ENCODE measurements around the gene PRKAG3.

PRKAG3 gene

GRCh38 chr2:218813771-218814460 is 17.7 kb downstream of the PRKAG3 start:
- TF ChIP-seq, protein P1, sequence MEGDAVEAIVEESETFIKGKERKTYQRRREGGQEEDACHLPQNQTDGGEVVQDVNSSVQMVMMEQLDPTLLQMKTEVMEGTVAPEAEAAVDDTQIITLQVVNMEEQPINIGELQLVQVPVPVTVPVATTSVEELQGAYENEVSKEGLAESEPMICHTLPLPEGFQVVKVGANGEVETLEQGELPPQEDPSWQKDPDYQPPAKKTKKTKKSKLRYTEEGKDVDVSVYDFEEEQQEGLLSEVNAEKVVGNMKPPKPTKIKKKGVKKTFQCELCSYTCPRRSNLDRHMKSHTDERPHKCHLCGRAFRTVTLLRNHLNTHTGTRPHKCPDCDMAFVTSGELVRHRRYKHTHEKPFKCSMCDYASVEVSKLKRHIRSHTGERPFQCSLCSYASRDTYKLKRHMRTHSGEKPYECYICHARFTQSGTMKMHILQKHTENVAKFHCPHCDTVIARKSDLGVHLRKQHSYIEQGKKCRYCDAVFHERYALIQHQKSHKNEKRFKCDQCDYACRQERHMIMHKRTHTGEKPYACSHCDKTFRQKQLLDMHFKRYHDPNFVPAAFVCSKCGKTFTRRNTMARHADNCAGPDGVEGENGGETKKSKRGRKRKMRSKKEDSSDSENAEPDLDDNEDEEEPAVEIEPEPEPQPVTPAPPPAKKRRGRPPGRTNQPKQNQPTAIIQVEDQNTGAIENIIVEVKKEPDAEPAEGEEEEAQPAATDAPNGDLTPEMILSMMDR (IDR thresholded peaks at IDR 0.05; ENCODE audit: insufficient read depth, missing control alignments): no peak
- no peak for DNase-seq (ENCODE audit: insufficient read length, low spot score)
- no peak for FAIRE-seq

DNA sequence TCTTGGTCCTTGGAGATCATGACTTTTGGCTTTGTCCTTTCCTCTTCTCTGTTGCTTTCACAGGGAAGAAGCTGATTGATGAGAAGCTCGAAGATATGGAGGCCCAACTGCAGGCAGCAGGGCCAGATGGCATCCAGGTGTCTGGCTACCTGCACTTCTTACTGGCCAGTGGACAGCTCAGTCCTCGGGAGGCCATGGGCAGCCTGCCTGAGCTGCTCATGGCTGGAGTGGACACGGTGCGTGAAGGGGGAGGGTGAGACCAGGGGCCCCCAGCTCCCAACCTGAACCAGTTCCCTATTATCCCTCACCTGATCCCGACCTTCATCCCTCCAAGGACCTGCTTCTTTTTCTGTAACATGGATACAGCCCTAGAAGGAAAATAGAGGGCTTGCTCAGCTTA is 18.7 kb downstream of the PRKAG3 start:
- TF ChIP-seq, protein P1 (IDR thresholded peaks at IDR 0.05; ENCODE audit: insufficient read depth, missing control alignments): no peak
- FAIRE-seq (no peak), DNase-seq (ENCODE audit: insufficient read length, low spot score) (no peak)

GRCh38 chr2:218812096-218812815 is 19.3 kb downstream of the PRKAG3 start:
- no peak for DNase-seq (ENCODE audit: insufficient read length, low spot score)
- FAIRE-seq: no peak
- TF ChIP-seq, protein P1 (IDR thresholded peaks at IDR 0.05; ENCODE audit: insufficient read depth, missing control alignments): no peak

- FAIRE-seq (no peak), DNase-seq (ENCODE audit: insufficient read length, low spot score) (no peak)
- TF ChIP-seq, protein P1 (IDR thresholded peaks at IDR 0.05; ENCODE audit: insufficient read depth, missing control alignments): no peak
These were observed 20.2 kb downstream of the PRKAG3 start for GRCh38 chr2:218811382-218811781.

DNA sequence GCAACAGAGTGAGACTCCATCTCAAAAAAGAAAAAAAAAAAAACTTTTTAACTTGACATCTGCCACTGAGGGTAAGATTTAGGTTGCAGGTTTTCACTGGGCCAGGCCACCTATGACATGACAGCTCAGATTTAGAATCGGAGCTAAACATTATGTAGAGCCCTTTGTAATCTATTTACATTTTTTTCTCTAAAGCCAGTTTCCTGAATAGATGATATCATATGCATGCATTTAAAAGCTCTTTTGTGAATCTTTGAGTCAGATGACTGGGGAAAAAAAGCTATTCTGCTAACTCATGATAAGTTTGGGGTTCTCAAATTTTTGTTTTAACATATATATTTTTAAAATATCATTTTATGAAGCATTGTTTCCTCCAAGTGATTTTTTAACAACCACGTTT is 21.3 kb downstream of the PRKAG3 start:
- FAIRE-seq (no peak), DNase-seq (ENCODE audit: insufficient read length, low spot score) (no peak)
- TF ChIP-seq, protein P1 (IDR thresholded peaks at IDR 0.05; ENCODE audit: insufficient read depth, missing control alignments): no peak

DNA sequence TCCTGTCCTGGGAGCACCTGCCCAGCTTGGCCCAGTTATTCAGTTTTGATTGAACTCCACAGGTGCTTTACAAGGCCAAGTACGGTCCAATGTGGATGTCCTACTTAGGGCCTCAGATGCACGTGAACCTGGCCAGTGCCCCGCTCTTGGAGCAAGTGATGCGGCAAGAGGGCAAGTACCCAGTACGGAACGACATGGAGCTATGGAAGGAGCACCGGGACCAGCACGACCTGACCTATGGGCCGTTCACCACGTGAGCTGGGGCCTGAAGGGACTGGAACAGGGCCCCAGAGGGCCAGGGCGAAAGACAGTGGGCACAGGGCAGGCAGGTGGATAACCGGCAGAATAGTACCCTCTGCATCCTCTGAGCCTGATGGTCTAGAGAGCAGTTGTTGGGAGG is 22.1 kb downstream of the PRKAG3 start:
- FAIRE-seq: no peak
- DNase-seq (ENCODE audit: insufficient read length, low spot score): no peak
- TF ChIP-seq, protein P1 (IDR thresholded peaks at IDR 0.05; ENCODE audit: insufficient read depth, missing control alignments): no peak

- DNase-seq (ENCODE audit: insufficient read length, low spot score) (no peak), FAIRE-seq (no peak)
- TF ChIP-seq, protein P1 (IDR thresholded peaks at IDR 0.05; ENCODE audit: insufficient read depth, missing control alignments): no peak
These were observed 24.0 kb downstream of the PRKAG3 start for GRCh38 chr2:218807626-218808025.

All from D721Med (cell line).